K562 (cell line): Measurements from ENCODE around the gene TMEM63A. TPM values are rescaled to one million over a fixed set of nuclear protein-coding genes. Genes with fewer than 3 reads are reported as not detected.

ENCODE experiments used
- BRD9 ChIP-seq: fragments of 450-650 bp; IDR thresholded peaks from 2 replicates; pipeline ENCODE4 v1.6.1; 2018; ENCODE audit warnings: low read depth; ENCODE audit not compliant: partially characterized antibody
- CEBPZ ChIP-seq: fragments of 150-350 bp; IDR thresholded peaks from 2 replicates; pipeline ENCODE4 v1.6.1; 2014; ENCODE audit warnings: low read depth, mild to moderate bottlenecking, low read length, borderline replicate concordance
- CHD7 ChIP-seq: fragments of 200-600 bp; sonication (generic); IDR thresholded peaks from one replicate; pipeline ENCODE4 v1.6.1; 2012; ENCODE audit warnings: mild to moderate bottlenecking, low read depth, low read length, inconsistent platforms
- GMEB1 ChIP-seq: fragments of 250-450 bp; sonication (Bioruptor Pico); IDR thresholded peaks from 2 replicates; pipeline ENCODE4 v1.4.0; 2020; ENCODE audit warnings: mild to moderate bottlenecking
- HOXB6 ChIP-seq: fragments of 250-450 bp; sonication (Bioruptor Pico); IDR thresholded peaks from 2 replicates; pipeline ENCODE4 v1.5.1; 2022; ENCODE audit warnings: mild to moderate bottlenecking, borderline replicate concordance
- MAFF ChIP-seq: IDR thresholded peaks from 2 replicates; pipeline ENCODE4 v1.6.1; 2012; ENCODE audit warnings: low read length, improper control_type of control experiment
- NFXL1 ChIP-seq: fragments of 450-650 bp; formaldehyde crosslinking; IDR thresholded peaks from 2 replicates; pipeline ENCODE4 v1.4.0; 2021; ENCODE audit warnings: mild to moderate bottlenecking
- POLR2G ChIP-seq: fragments of 200-400 bp; formaldehyde crosslinking; IDR thresholded peaks from 2 replicates; pipeline ENCODE4 v1.6.1; 2017; ENCODE audit warnings: low read depth, mild to moderate bottlenecking, antibody characterized with exemption, low read length, moderate library complexity
- SIX5 ChIP-seq, 2 experiments: IDR thresholded peaks; 2 replicates each; pipeline ENCODE4 v1.6.1; 2011; ENCODE audit warnings: low read length in 2 of 2, borderline replicate concordance in 1 of 2, low read depth in 1 of 2, mild to moderate bottlenecking in 1 of 2, moderate library complexity in 1 of 2; ENCODE audit not compliant: insufficient read depth in 1 of 2
- polyA plus RNA-seq, 8 experiments: library from polyadenylated mRNA; depleted of rRNA in 4 of 8; stranded (reverse) in 5 of 8; unstranded in 3 of 8; fragments of >200 nt; fragmentation: Nextera tagmentation in 2 of 8; fragmentation: Illumina TruSeq in 1 of 8; extraction: Ambion mirVana in 2 of 8; extraction: Trizol in 1 of 8; gene quantifications; 2 replicates each; pipeline versions ENCODE4 v1.2.1 to v1.2.3, GENCODE V29; 2011 to 2014; ENCODE audit warnings: inconsistent platforms in 1 of 8, missing spikeins in 1 of 8
- total RNA-seq, 7 experiments: library from RNA; depleted of rRNA in 6 of 7; stranded (reverse); fragments of >200 nt in 6 of 7; fragmentation: Illumina TruSeq in 2 of 7; extraction: Trizol in 2 of 7; gene quantifications; 2 replicates each; pipeline versions ENCODE4 v1.2.1 to v1.2.3, GENCODE V29; 2011 to 2021; ENCODE audit warnings: low replicate concordance in 1 of 7

Gene TMEM63A
- total and polyA plus RNA-seq, 9 of the 15 experiments (the other 6 are each of a cell fraction or from before 2014, with no cell fraction given), result 2.0 to 54.6 (median 17.5) TPM

- TF ChIP-seq HOXB6 (CRISPR knock-in tag) (no peak), CHD7 (no peak), SIX5 (IDR thresholded peaks at IDR 0.05; ENCODE audit: borderline replicate concordance in 1 of 2, insufficient read depth in 1 of 2, low read depth in 1 of 2, low read length in 2 of 2) (no peak), BRD9 (no peak), CEBPZ (no peak), NFXL1 (CRISPR knock-in tag) (no peak), GMEB1 (CRISPR knock-in tag) (no peak), POLR2G (peak; percentile 77), MAFF (no peak)
Measured at GRCh38 chr1:225882694-225883615, 775 bp upstream of the TMEM63A start (continued).
